HepG2 (cell line): Measurements from ENCODE around the gene LRBA. TPM values are rescaled to one million over a fixed set of nuclear protein-coding genes. Genes with fewer than 3 reads are reported as not detected.
"Not testable (repeated sequence)": the region's sequence is repeated elsewhere in the genome, so short reads cannot be mapped to it uniquely, and the experiment has no call there.

Experiments
- ATAC-seq: fragments of 200-7000 bp; cut with Tn5 transposase; 3 replicates; pipeline ENCODE4 v1.9.1; 2020; ENCODE audit warnings: mild to moderate bottlenecking, moderate library complexity
- BruUV-seq: library from RNA; stranded (reverse); fragments of 400-500 nt; replicated peaks from 2 replicates; lab custom pipeline; 2021; lab: Mats Ljungman, UMichigan
- CTCF ChIA-PET: fragments of 300-600 bp; formaldehyde crosslinking; extraction: SDS; loops from one replicate; lab custom pipeline; 2021; ENCODE audit warnings: low total read pairs, inconsistent platforms, low intra/inter-chr PET ratio; lab: Yijun Ruan, JAX
- POLR2A ChIA-PET: fragments of 350-600 bp; sonication (Branson Sonifier 250); formaldehyde crosslinking; loops from one replicate; lab custom pipeline; 2020; ENCODE audit warnings: antibody characterized with exemption, inconsistent platforms; lab: Yijun Ruan, JAX
- DNase-seq: peaks from one replicate; pipeline ENCODE4 v3.0.0-alpha.2; 2015; ENCODE audit warnings: low spot score
- FAIRE-seq: peaks from 3 replicates; lab custom pipeline; 2011; peaks lifted over from hg19 to GRCh38; lab: Jason Lieb, UNC
- H2AFZ ChIP-seq: one replicate; pipeline ENCODE4 v1.6.1; 2011; ENCODE audit warnings: low read length, inconsistent platforms
- H3K27ac ChIP-seq: fragments of 300-600 bp; 3 replicates; pipeline ENCODE4 v1.8.0; 2011; ENCODE audit warnings: mixed run types, mild to moderate bottlenecking, mixed read lengths, low read length, inconsistent platforms; ENCODE audit not compliant: insufficient read depth; ENCODE audit errors: extremely low read length
- H3K27me3 ChIP-seq, 2 experiments: fragments of 200-600 bp in 1 of 2; 2 replicates in 1 of 2; 3 replicates in 1 of 2; pipeline versions ENCODE4 v1.6.0 to v1.8.0; 2011; ENCODE audit warnings: low read length in 2 of 2, mild to moderate bottlenecking in 2 of 2, moderate library complexity in 2 of 2, inconsistent platforms in 1 of 2; ENCODE audit not compliant: insufficient read depth in 2 of 2, control insufficient read depth in 1 of 2
- H3K36me3 ChIP-seq, 2 experiments: fragments of 200-600 bp in 1 of 2; replicated peaks in 1 of 2; 2 replicates in 1 of 2; 3 replicates in 1 of 2; pipeline versions ENCODE4 v1.5.1 to v1.8.0; 2011; ENCODE audit warnings: low read length in 2 of 2, inconsistent platforms in 1 of 2; ENCODE audit not compliant: insufficient read depth in 2 of 2, control insufficient read depth in 1 of 2
- H3K4me1 ChIP-seq: 2 replicates; pipeline ENCODE4 v1.5.1; 2012; ENCODE audit warnings: low read length, inconsistent platforms; ENCODE audit not compliant: insufficient read depth
- H3K4me2 ChIP-seq: 2 replicates; pipeline ENCODE4 v1.6.0; 2011; ENCODE audit warnings: low read depth, low read length, inconsistent platforms
- H3K4me3 ChIP-seq, 3 experiments: fragments of 200-600 bp in 1 of 3; sonication (generic), shearing (Covaris generic) in 1 of 3; replicated peaks in 1 of 3; 2 replicates each; pipeline ENCODE4 v1.5.1; 2011 to 2016; ENCODE audit warnings: low read length in 3 of 3, inconsistent platforms in 2 of 3, low read depth in 2 of 3, mild to moderate bottlenecking in 2 of 3, control low read depth in 1 of 3, mixed read lengths in 1 of 3; ENCODE audit not compliant: insufficient read depth in 1 of 3
- H3K79me2 ChIP-seq: one replicate; pipeline ENCODE4 v1.6.1; 2011; ENCODE audit warnings: low read length, inconsistent platforms; ENCODE audit not compliant: insufficient read depth
- H3K9ac ChIP-seq: 2 replicates; pipeline ENCODE4 v1.6.0; 2011; ENCODE audit warnings: mild to moderate bottlenecking, low read depth, low read length, inconsistent platforms; ENCODE audit not compliant: insufficient read depth
- H3K9me3 ChIP-seq: 2 replicates; pipeline ENCODE4 v1.5.1; 2012; ENCODE audit warnings: mild to moderate bottlenecking, low read length
- H4K20me1 ChIP-seq: 2 replicates; pipeline ENCODE4 v1.6.0; 2011; ENCODE audit warnings: inconsistent platforms, mild to moderate bottlenecking, low read length, moderate library complexity; ENCODE audit not compliant: insufficient read depth
- WGBS: methylation state at CpG from one replicate; pipeline ENCODE4 v1.1.6; 2017; ENCODE audit warnings: low lambda C conversion rate; 5-methylcytosine and 5-hydroxymethylcytosine counted together
- in situ Hi-C: cut with HindIII; loops from 2 replicates; pipeline ENCODE4 v1.10.0; 2017; ENCODE audit warnings: low pct_unique_long_range_greater_than_20kb; ENCODE audit not compliant: extremely low pct_ligation_motif_present
- intact Hi-C: fragments of 100-400 bp; cut with micrococcal nuclease; formaldehyde crosslinking; loops from one replicate; pipeline ENCODE4 v1.10.0; 2022; ENCODE audit not compliant: unreplicated experiment
- polyA plus RNA-seq, 8 experiments: library from polyadenylated mRNA; depleted of rRNA in 3 of 8; stranded (reverse) in 7 of 8; unstranded in 1 of 8; fragments of >200 nt; fragmentation: Illumina TruSeq in 4 of 8; extraction: Trizol in 4 of 8; gene quantifications; 2 replicates each; pipeline versions ENCODE4 v1.2.1 to v1.2.3, GENCODE V29; 2011 to 2016; ENCODE audit warnings: low read depth in 4 of 8, missing spikeins in 1 of 8, mixed read lengths in 1 of 8; ENCODE audit not compliant: insufficient read depth in 1 of 8
- total RNA-seq, 5 experiments: library from RNA; depleted of rRNA; stranded (reverse); fragments of >200 nt; fragmentation: Illumina TruSeq; extraction: Trizol; gene quantifications; 2 replicates each; pipeline ENCODE4 v1.2.3, GENCODE V29; 2016; ENCODE audit warnings: low read depth in 1 of 5
- TF ChIP-seq, protein P1 (sequence below), 2 experiments: fragments of 450-650 bp in 1 of 2; sonication (generic) in 1 of 2; formaldehyde crosslinking in 1 of 2; IDR thresholded peaks; 2 replicates each; pipeline versions ENCODE4 v1.6.1 to v1.8.0; 2016 to 2022; ENCODE audit warnings: antibody characterized with exemption in 1 of 2, mild to moderate bottlenecking in 1 of 2, missing genetic modification reagents in 1 of 2

Gene LRBA
- total and polyA plus RNA-seq, 2 of the 13 experiments (the other 11 are each of a cell fraction or from before 2014, with no cell fraction given), result 21.0 to 37.2 TPM

DNA sequence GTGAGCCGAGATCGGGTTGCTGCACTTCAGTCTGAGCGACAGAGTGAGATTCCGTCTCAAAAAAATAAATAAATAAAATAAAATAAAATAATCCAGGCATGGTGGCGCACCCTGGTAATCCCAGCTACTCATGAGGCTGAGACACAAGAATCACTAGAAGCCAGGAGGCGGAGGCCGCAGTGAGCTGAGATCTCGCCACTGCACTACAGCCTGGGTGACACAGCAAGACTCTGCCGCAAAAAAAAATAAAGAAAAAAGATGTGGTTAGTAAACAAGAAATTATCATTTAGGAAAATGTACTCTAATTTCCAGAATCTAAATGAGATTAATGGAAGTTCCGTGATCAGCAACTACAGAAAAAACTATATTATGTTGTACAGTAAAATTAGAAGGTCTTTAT lies 14.5 kb upstream of the LRBA start (continued):
- TF ChIP-seq, protein P1, sequence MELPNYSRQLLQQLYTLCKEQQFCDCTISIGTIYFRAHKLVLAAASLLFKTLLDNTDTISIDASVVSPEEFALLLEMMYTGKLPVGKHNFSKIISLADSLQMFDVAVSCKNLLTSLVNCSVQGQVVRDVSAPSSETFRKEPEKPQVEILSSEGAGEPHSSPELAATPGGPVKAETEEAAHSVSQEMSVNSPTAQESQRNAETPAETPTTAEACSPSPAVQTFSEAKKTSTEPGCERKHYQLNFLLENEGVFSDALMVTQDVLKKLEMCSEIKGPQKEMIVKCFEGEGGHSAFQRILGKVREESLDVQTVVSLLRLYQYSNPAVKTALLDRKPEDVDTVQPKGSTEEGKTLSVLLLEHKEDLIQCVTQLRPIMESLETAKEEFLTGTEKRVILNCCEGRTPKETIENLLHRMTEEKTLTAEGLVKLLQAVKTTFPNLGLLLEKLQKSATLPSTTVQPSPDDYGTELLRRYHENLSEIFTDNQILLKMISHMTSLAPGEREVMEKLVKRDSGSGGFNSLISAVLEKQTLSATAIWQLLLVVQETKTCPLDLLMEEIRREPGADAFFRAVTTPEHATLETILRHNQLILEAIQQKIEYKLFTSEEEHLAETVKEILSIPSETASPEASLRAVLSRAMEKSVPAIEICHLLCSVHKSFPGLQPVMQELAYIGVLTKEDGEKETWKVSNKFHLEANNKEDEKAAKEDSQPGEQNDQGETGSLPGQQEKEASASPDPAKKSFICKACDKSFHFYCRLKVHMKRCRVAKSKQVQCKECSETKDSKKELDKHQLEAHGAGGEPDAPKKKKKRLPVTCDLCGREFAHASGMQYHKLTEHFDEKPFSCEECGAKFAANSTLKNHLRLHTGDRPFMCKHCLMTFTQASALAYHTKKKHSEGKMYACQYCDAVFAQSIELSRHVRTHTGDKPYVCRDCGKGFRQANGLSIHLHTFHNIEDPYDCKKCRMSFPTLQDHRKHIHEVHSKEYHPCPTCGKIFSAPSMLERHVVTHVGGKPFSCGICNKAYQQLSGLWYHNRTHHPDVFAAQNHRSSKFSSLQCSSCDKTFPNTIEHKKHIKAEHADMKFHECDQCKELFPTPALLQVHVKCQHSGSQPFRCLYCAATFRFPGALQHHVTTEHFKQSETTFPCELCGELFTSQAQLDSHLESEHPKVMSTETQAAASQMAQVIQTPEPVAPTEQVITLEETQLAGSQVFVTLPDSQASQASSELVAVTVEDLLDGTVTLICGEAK (IDR thresholded peaks at IDR 0.05), result no peak
- TF ChIP-seq, protein P1 (CRISPR knock-in tag; IDR thresholded peaks at IDR 0.05), result no peak

DNA sequence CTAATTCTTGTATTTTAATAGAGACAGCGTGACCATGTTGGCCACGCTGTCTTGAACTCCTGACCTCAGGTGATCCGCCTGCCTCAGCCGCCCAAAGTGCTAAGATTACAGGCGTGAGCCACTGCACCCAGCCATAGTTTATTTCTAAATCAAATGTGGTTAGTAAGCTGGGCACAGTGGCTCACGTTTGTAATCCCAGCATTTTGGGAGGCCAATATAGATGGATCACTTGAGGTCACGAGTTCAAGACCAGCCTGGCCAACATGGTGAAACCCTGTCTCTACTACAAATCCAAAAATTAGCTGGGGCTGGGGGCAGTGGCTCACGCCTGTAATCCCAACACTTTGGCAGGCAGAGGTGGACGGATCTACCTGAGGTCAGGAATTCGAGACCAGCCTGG lies 13.9 kb upstream of the LRBA start:
- POLR2A ChIA-PET, result interaction anchor here (2.7 kb wide), 1 partner anchor 13 kb away, joined by 5 read pairs; the partner anchor contains the start of gene LRBA
- not testable (repeated sequence) for ATAC-seq, BruUV-seq

More for the DNA sequence above, 13.9 kb upstream of the LRBA start:
- H2AFZ ChIP-seq, H3K4me3 ChIP-seq, H3K9ac ChIP-seq, H3K27ac ChIP-seq, FAIRE-seq, H3K79me2 ChIP-seq, CTCF ChIA-PET, H4K20me1 ChIP-seq, H3K27me3 ChIP-seq, DNase-seq, H3K9me3 ChIP-seq, H3K36me3 ChIP-seq, in situ Hi-C loops, intact Hi-C loops, H3K4me1 ChIP-seq, H3K4me2 ChIP-seq: not testable (repeated sequence)
- WGBS, result 45% methylated on average over 8 of the region's 10 CpGs
